RWPE1 (cell line): Measurements from ENCODE around the gene SLC35B3.

ENCODE experiments used
- CTCF ChIA-PET: fragments of 350-600 bp; sonication (Branson Sonifier 250); formaldehyde crosslinking; extraction: SDS; loops from one replicate; lab custom pipeline; 2021; lab: Yijun Ruan, JAX
- POLR2A ChIA-PET: fragments of 400-600 bp; formaldehyde crosslinking; extraction: SDS; loops from one replicate; lab custom pipeline; 2020; ENCODE audit warnings: antibody characterized with exemption; ENCODE audit not compliant: low non-redundant PET; lab: Yijun Ruan, JAX
- DNase-seq: peaks from one replicate; pipeline ENCODE4 v3.0.0; 2012; ENCODE audit warnings: low spot score
- H3K27ac ChIP-seq: fragments of 450-650 bp; 2 replicates; pipeline ENCODE4 v1.5.1; 2017
- TF ChIP-seq, protein P1 (sequence below): fragments of 450-650 bp; conservative IDR thresholded peaks from 2 replicates; pipeline ENCODE4 v1.5.1; 2017; ENCODE audit warnings: low read depth, mild to moderate bottlenecking

The SLC35B3 gene

DNA sequence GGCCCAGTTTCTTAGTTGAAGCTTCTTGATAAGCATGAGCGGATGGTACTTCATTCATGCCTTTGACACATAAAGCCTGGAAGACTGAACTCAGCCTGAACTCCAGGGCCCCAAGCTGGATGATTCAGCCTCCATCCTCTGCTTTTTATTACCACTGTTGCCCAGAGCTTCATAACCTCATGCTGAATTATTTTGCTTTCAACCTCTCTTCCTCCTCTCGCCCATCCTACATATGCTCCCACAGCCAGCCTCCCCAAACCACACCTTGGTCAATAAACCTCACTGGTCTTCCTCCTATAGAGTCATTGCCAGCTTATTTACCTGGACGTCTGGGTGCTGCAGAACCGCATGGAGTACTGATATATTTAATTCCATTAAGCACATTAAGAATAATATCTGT, 59.4 kb downstream of the SLC35B3 start:
- no peak for DNase-seq
- ChIA-PET POLR2A (no interaction called here), CTCF (no interaction called here)
- TF ChIP-seq, protein P1, sequence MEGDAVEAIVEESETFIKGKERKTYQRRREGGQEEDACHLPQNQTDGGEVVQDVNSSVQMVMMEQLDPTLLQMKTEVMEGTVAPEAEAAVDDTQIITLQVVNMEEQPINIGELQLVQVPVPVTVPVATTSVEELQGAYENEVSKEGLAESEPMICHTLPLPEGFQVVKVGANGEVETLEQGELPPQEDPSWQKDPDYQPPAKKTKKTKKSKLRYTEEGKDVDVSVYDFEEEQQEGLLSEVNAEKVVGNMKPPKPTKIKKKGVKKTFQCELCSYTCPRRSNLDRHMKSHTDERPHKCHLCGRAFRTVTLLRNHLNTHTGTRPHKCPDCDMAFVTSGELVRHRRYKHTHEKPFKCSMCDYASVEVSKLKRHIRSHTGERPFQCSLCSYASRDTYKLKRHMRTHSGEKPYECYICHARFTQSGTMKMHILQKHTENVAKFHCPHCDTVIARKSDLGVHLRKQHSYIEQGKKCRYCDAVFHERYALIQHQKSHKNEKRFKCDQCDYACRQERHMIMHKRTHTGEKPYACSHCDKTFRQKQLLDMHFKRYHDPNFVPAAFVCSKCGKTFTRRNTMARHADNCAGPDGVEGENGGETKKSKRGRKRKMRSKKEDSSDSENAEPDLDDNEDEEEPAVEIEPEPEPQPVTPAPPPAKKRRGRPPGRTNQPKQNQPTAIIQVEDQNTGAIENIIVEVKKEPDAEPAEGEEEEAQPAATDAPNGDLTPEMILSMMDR, result no peak
- no peak overlapping the region for H3K27ac ChIP-seq
